Measurements from ENCODE around the gene BLTP3B.

BLTP3B gene

DNA sequence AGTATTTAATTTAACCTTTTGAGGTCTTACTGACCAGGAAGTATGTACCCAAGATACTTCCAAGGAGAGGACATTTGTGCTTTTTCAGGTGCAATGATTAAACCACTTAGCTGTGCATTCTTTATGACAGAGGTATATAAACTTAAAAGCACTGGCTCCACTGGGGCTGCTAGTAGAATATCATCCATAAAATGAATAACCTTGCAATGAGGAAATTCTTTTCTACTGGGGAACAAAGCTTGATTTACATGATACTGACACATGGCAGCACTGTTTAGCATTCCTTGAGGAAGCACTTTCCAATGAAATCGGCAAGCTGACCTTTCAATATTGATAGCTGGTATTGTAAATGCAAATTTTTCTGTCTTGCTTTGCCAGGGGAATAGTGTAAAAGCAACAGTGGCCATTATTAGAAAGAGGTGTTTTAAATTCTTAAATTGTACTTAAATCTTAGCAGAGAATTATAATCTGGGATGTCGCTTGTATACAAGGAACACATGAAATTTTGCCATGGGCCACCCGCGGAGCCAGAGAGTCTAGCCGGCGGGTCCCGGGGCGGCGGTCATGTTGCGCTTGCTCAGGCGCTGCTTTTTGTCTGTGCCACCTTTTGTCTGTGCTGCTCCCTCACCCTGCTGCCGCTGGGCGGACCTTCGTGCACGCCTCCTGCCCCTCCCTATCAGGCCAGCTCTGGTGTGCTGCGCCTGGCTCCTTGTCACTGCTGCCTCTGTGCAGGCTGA lies 20.9 kb upstream of the BLTP3B start:
- peak; percentile 79 for DNase-seq

DNA sequence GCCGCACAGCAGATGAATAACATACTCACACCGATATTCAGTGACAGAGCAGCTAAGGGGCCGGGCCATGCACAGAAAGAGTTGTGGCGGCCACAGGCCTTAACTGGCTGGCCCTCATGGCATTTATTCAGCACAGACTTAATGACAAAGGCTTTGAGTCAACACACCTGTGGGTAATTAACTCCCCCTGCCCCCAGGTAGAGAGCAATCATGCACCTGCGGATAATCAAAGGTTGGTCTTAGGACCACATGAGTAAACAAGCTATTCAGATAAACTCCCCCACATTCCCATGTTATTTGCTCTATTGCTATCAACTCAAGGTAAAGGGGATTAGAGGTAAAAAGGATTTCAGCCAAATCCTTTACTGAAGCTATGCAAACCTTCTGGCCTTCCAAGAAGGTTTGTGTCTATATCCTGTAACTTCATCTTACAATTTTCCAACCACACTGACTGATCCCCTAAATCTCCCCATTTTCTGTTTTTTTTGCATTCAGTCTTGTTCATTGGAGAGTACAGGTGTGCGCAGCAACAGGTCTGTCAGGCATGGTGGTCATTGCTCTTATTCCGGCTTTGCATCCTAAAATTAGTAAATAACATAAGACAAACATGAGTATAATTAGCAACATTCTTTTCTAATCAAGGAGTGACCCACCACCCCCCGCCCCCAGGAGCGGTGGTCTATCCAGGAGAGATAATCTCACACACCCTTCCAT lies 16.9 kb upstream of the BLTP3B start:
- DNase-seq: no peak

DNA sequence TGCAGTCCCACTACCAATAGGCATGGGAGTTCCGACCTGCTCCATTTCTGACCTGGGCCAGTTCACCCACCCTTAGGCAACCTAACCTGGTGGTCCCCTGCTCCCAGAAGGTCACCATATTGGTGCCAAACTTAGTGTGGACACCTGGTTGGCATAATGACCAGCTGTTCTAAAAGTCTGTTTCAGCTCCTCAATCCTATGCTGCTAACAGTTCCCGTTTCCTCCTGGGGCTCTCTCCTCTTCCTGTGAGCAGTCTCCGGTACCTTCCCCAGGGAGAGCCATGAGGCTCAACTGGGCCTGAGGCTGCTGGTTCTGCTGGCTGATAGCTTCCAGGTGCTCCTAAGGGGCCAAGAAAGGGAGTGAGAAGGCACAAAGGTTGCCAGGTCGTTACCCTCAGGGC lies 15.9 kb upstream of the BLTP3B start:
- no peak for DNase-seq

DNA sequence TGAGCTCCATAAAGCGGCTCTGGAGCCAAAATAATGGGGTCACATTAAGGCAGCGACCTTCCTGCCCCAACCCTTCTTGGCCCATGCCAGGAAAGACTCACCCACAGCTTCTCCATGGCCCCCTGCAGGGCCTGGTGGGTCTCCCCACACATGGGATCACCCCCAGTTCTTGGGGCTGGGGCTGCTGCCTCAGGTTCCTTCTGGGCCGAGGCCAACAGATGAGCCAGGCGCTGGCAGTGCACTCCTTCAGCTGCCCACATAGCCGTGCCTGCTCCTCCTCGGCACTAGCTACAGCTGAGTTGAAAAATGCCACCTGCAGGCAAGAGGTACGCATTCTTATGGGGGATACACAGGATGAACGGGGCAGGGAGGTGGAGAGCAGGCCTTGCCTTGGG lies 14.8 kb upstream of the BLTP3B start:
- no peak for DNase-seq

DNA sequence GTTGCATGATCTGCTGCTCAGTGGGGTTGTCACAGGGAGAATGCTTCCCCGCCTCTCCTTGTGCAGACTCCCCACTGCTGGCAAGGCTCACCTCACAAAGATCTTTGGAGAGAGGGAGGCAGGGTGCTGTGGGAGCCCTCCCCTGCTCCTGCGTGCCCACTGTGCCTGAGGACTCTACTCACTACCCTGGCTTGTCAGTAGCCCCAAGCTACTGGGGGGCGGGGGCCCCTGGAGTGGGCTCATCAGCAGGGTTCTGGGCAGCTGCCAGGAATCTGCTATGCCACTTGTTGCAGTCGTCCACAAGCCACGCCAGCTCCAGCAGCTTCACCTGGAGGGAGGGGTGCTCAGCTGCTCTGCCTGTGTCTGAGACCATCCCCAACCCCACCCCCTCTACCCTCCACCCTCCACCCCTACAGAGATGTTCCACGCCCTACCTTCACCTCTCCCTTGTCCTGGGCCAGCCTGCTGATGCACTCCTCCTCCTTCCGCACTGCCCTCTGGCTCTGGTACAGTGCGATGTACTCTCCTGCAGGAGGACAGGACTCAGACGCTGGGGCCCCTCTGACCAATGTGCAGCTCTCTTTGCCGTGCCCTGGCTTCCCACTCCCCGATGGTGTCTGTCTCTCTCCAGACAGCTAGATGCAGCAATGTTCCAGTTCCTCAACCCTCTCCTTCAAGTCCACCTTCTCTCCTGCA lies 14.2 kb upstream of the BLTP3B start:
- DNase-seq: no peak

DNA sequence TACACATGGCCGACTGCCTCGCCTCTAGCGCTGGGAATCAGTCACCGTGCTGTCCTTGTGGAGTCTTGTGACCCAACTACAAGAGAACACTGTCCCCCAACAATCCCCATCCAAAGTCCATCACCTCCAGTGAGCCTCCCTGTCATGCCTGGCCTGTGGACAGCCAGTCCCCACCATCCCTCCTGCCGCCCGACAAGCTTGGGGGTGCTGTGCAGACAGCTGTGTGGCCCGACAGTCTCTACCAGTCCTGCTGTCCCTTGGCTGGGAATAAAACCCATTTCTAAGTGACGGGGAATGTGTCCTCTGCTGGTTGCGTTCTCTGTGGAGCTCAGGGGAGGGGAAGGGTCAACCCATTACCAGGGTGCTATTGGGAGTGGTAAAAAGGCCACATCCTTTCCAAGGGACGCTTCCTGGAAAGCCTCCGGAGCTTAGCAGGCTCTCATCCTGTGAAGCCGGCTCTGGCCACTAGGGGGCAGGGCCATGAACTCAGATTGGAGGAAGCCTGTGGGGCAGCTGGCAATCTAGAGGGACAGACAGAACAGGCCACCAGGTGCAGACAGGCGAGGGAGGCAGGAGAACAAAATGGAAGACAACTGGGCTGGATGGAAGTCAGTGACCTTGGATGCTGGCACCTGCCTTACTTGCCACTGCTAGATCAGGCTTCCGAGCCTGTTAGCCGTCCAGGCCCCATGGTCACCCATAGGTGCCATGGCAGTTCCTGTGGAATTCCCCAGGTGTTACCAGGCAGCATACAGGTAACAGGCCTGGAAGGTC lies 12.0 kb upstream of the BLTP3B start:
- peak; percentile 83 for DNase-seq

DNA sequence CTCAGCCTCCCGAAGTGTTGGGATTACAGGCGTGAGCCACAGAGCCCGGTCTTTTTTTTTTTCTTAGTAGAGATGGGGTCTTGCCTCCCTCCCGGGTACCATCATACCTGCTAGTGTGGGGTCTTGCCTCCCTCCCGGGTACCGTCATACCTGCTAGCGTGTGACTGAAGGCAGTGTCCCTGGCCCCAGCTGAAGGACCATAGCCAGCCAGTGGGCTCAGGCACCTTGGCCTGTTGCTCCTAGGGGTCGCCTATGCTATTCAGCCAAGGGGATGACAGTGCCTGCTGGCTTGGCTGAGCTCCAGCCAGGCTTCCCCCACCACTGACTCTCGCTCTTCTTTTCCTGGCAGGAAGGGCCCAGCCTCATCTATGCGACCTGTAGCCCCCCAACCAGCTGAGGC lies 10.5 kb upstream of the BLTP3B start:
- DNase-seq: no peak

DNA sequence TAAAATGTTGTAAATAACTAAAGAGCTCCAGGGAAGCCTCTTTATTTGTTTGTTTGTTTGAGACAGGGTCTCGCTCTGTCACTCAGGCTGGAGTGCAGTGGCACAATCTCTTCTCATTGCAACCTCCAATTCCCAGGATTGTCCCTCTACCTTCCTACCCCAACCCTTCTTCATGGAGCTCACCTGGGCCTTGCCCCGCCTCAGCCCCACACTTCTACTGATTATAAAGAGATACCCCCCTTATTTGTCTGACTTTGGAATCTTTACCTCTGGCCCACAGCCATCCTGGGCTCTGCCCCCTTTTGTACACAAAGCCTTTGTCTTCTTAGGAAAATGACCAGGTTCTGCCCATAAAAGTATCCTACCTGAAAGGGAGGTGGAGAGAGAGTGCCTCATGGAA lies 9.1 kb upstream of the BLTP3B start:
- no peak for DNase-seq

DNA sequence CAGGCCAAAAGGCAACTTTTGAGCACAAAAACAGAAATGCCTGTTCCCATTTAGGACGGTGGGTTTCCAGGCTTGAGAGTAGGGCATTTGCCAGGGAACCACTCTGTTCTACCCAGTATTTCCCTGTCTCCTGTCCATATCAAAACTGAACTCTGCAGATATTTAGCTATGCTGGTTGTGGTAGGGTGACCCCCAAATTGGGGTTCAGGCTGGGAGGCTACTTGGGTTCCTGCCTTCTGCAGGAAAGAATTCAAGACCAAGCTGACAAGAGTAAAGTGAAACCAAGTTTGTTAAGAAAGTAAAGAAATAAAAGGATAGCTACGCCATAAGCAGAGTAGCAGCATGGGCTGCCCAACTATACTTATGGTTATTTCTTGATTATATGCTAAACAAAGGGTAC lies 3.6 kb upstream of the BLTP3B start:
- no peak for DNase-seq

DNA sequence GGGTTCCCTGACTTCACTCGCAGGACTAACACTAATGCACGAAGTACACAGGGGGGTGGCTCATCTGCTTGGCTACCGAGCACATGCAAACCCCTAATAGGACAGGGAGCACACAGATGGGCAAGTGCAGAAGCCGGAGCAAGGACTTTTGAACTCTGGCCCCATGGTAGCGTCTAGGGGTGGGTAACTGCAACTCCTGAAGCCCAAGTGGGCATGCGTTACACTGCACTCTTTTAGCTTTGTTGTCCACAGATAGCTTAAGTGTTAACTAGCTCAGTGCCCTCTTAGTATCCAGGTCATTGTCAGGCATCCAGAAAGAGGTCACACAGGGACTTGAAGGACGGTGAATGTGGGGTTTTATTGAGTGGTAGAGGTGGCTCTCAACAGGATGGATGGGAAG lies 3.0 kb upstream of the BLTP3B start:
- no peak for DNase-seq

DNA sequence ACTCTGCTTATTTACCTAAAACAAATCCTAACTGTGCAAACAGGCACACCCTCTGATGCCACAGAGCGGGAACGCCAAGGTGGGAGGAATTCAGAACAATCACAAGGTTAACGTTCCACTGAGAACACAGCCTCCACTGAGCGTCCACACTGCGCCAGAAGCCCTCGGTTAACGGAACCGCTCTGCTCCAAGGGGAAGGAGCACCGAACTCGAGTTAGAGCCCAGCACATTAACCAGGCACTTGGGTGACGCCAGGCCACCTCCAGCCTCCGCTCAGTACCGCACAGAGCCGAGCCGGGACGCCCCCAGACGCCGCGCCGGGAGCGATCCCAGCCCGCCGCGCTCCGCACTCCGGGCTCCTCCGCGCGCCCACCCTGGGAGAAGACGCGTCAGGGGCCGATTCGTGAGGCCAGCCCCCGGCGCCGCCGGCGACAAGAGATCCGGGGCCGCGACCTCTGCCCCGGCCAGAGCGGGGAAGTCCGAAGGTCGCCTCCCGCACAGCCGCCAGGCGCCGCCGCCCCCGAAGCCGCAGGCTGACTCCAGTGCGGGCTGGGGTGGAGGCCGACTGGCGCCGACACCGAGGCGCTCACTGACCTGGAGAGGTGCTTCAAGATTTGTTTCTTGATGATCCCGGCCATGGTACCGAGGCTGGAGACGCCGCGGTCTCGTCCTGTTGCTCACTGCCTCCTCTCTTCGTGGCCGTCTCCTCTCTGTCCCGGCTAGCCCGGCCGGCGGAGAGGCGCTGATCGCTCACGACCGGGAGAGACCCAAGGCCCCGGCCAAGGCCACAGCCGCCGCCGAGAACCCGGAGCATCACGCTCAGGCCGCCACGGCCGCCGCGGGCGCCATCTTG lies 450 bp downstream of the BLTP3B start:
- DNase-seq: peak; percentile 59

DNA sequence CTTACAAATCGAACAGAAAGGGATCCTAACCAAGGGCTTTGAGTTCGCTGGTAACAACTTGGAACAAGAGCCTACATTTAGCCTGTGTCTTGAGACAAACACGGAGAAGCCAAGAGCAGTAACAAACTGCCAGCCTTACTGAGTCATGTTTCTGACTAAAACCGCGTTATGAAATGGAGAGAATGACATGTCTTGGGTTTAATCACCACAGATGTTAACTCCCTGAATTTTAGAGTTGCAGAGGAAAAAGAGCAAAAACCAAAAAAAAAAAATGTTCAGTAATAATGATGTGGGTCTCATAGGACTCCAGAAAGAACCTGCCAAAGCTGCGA lies 1.0 kb downstream of the BLTP3B start:
- peak; percentile 33 for DNase-seq

DNA sequence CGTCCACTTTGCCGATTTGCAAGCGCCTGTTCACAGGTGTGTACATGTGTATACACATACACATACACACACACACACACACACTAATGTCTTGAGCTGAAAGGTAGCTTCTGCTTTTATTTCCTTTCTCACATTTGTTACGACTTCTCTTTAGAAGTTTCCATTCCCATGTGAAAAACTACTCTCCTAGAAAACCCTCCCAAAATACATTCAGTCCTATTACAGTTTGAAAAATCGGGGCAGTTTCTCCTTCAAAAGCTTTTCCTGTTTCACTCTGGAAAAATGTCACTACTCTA lies 3.9 kb downstream of the BLTP3B start:
- DNase-seq: no peak

DNA sequence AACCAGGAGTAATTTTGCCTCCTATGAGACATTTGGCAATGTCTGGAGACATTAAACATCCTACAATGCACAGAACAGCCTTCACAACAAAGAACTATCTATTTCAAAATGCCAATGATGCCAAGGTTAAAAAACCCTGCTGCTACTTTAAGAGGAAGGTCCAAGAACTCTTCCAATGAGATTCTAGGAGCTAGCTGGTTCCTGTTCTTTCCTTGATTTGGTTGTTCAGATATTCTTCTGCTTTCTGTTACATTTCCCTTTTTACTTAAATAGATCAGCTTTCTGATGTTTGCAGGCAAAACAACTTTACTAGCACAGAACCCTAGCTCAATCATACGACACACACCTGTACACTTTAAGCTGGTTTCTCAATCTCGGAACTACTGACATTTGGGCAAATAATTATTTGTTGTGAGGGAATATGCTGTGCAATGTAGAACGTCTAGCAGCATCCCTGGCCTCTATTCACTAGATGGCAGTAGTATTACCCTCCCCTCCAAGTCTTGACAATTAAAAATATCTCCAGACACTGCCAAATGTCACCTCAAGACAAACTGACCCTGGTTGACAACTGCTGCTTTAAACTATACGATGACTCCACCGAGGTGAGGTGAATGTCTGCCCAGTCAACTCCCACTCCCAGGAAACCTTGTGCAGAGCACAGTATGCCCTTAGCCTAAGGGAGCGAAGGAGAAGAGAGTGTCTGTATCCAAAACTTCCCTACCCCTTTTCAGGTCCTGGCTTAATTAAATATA lies 4.4 kb downstream of the BLTP3B start:
- DNase-seq: no peak

DNA sequence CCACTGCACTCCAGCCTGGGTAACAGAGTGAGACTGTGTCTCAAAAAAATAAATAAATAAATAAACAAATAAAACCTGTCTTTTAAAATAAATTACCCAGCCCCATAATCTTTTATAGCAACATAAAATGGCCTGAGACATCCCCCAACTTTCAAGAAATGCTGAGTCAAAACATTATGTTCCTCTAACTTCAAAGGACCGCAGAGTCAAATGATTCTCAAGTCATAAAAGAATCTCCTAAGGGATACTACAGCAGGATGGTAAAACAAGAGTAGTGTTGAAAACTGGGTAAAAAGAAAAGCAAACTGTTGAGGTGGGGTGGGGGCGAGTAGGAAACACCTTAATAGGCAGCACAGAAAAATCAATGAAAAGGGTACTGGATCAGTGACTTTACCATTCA lies 9.5 kb downstream of the BLTP3B start:
- DNase-seq: no peak

DNA sequence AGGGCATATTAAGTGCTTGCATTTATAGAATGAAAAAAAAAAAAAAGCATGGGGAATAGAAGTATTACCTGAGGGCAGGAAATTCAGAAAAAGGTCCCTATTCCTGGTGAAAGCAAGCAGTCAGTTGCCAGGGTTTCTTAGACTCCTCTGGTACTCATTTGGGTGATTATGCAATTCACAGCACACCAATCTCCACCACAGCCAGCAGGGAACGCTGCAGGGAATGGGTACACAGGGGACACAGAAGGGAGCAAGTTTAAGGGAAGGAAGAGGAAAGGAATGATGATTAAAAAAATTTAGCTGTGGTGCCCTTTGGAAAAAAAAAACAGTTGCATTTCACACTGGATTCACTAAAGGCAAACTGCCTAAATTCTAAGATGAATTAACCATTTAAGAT lies 14.2 kb downstream of the BLTP3B start:
- no peak for DNase-seq

DNA sequence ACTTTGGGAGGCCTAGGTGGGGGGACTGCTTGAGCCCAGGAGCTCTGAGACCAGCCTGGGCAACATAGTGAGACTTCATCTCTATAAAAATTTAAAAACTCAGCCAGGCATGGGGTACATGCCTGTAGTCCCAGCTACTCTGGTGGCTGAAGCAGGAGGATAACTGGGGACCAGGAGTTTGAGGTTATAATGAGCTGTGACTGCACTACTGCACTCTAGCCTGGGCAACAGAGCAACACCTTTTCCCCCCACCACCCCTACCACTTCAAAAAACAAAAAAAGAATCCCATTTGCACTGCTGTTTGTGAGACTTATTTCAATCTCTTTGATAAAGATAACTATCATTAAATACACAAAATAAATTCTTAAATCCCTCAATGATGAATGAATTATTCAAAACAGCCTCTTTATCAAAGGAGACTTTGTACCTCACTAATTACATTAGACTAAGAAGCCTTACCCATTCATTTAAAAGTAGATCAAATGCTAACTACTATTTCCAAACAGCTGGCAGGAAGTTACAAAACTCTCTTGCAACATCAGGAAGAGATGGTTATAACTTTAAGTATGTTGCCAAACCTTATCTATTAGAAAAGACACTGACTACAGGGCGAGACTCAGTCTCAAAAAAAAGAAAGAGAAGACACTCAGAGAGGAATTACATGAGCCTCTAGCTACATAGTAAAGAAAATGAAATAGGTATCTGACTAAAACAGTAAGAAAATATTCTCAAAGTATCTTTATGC lies 14.7 kb downstream of the BLTP3B start:
- DNase-seq: no peak

DNA sequence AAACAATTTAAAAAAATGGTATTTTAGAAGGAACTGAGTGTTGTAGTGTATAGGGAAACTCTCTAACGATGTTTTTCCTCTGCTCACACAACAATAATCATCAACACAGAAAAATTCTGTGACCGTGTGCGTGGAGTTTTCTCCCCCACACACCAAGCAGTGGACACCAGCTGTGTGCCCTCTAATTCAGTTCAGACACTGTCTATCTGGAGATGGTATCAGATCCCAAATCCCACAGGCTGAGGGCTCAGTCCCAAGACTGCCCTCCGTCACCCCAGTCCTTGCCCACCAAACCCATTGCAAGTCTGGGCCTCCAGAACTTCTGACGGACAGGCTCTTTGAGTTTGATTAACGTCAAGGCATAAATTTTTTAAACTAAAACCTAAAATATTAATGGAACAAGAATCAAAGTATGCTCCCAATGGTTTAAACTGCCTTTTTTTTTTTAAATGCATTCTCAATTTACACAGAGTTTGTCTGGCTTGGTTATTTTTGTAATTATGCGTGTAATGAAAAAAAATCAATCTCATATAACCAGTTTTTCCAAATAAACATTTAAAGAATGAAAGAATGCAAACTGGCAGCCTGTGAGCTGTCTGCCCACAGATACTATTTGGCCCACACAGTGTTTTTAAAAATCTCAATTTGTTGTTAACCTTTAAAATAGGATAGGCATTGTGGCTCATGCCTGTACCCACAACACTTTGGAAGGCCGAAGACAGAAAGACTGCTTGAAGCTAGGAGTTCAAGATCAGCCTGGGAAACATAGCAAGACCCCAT lies 19.2 kb downstream of the BLTP3B start:
- DNase-seq: no peak

DNA sequence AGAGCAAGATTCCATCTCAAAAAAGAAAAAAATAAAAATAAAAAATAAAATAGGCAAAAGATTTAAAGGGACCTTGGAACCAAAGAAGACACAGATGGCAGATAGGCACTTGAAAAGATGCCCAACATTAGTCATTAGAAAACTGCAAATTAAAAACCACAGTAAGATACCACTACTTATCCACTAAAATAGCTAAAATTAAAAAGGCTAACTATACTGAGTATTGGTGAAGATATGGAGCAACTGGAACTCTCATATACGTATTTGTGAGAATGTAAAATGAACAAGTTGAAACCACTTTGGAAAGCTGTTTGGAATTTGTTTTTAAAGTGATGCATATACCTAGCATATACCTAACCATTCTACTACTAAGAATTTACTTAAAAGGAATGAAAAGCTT lies 22.3 kb downstream of the BLTP3B start:
- DNase-seq: no peak

DNA sequence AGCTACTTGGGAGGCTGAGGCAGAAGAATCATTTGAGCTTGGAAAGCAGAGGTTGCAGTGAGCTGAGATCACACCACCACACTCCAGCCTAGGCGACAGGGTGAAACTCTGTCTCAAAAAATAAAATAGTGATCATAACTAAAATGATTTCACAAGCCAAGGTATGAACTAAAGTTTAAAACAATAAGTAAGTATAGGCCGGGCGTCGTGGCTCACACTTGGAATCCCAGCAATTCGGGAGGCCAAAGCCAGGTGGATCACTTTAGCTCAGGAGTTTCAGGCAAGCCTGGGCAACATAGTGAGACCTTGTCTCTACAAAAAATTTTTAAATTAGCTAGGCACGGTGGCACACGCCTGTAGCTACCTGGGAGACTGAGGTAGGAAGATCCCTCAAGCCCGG lies 27.4 kb downstream of the BLTP3B start:
- DNase-seq: no peak

Measured in stimulated activated CD4-positive, alpha-beta T cell treated with anti-CD3 and anti-CD28 coated beads, Interleukin-15, amount 100 ng/mL, for 24 hours (primary cell).